ENCODE results near the gene DCTD. TPM values are rescaled to one million over a fixed set of nuclear protein-coding genes. Genes with fewer than 3 reads are reported as not detected.

The DCTD gene
- total RNA-seq, 1 donor from 2014 or later, result 80.3 TPM

GRCh38 chr4:182925855-182926254 is 8.7 kb upstream of the DCTD start:
- Mint-ChIP-seq H3K9me3 (no peaks in the 10 kb centered on the region), H3K4me3 (no peak overlapping the region), H3K36me3 (no peaks in the 10 kb centered on the region), H3K4me1 (ENCODE audit: unreplicated experiment) (peaks cover 11% of the 10 kb centered on the region), H3K27ac (no peak overlapping the region), H3K27me3 (peaks cover 17% of the 10 kb centered on the region)
- TF ChIP-seq CTCF (conservative IDR thresholded peaks at IDR 0.05), result no peak
- no peak for DNase-seq (ENCODE audit: extremely low spot score, unreplicated experiment)

DNA sequence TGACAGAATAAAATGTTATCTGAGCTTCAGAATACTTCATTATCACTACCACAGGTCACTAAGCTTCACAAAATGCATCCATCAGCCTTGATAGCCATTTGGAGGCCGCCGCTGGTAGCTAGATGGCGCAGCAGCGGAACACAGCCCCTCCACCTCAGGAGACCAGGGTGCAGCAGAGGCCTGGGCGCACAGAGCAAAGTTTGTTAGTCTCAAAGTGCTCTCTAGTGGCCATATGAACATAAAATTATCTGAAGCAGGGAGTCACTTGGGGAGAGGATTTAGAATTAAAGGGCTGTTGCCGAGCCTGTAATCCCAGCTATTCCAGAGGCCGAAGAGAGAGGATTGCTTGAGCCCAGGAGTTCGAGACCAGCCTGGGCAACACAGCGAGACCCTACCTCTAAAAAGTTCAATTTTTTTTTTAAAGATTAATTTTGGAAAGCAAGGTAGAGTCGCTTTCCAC is 8.1 kb upstream of the DCTD start:
- no peak for DNase-seq (ENCODE audit: extremely low spot score, unreplicated experiment)
- no peaks in the 10 kb centered on the region for H3K36me3 Mint-ChIP-seq
- H3K4me3 Mint-ChIP-seq, result no peak overlapping the region
- no peaks in the 10 kb centered on the region for H3K9me3 Mint-ChIP-seq
- H3K27me3 Mint-ChIP-seq, result peaks cover 17% of the 10 kb centered on the region
- H3K4me1 Mint-ChIP-seq (ENCODE audit: unreplicated experiment), result peaks cover 7% of the 10 kb centered on the region
- TF ChIP-seq CTCF (conservative IDR thresholded peaks at IDR 0.05), result peak; percentile 72
- no peak overlapping the region for H3K27ac Mint-ChIP-seq

DNA sequence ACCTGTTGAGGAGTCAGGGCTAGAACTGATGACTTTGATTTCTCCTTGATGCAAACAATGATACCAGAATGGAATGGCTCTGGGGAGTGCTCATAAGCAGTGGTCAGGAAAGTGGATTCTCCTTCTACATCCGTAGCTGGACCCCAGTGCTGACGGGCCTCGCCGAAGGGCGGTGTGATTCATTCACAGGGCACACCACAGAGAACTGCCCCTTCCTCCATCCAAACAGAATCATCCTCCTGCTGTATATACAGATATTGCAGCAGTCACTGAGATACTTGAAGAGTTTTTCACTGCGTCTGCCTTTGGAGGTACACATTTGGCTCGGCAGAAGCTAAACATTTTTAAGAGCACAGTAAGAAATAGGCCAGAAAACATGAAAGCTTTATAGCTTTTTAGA is 7.3 kb upstream of the DCTD start:
- no peak overlapping the region for H3K4me3 Mint-ChIP-seq
- peaks cover 17% of the 10 kb centered on the region for H3K27me3 Mint-ChIP-seq
- H3K4me1 Mint-ChIP-seq (ENCODE audit: unreplicated experiment), result peaks cover 7% of the 10 kb centered on the region
- DNase-seq (ENCODE audit: extremely low spot score, unreplicated experiment), result no peak
- TF ChIP-seq CTCF (conservative IDR thresholded peaks at IDR 0.05), result no peak
- H3K27ac Mint-ChIP-seq, result no peak overlapping the region
- H3K36me3 Mint-ChIP-seq, result no peaks in the 10 kb centered on the region
- no peaks in the 10 kb centered on the region for H3K9me3 Mint-ChIP-seq

DNA sequence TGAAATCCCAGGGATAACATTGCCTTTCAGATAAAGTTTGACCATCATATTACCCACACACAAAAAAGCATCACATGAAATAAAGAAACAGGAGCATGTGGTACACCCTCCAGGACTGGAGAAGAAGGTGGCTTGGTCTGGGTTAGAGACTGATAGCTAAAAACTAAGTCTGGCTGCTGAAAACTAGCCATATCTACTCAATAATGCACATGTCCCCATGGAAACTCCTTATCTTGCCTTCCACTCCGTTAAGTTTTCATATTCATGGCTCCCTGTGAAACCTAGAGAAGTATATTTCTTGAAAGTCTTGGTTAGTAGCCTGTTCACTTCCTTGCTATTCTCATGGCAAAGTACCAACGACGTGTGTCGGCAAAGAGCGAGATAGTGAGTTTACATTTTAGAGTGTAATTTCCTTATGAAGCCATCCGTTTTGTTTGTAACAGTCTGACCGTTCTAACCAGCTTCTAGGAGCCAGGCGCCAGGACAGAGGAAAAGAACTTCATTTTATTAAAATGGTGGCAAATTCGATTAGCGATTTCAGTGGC is 6.7 kb upstream of the DCTD start:
- no peak for TF ChIP-seq CTCF (conservative IDR thresholded peaks at IDR 0.05)
- Mint-ChIP-seq H3K9me3 (no peaks in the 10 kb centered on the region), H3K27me3 (peaks cover 19% of the 10 kb centered on the region), H3K4me3 (no peak overlapping the region), H3K36me3 (no peaks in the 10 kb centered on the region), H3K27ac (no peak overlapping the region), H3K4me1 (ENCODE audit: unreplicated experiment) (peaks cover 9% of the 10 kb centered on the region)
- DNase-seq (ENCODE audit: extremely low spot score, unreplicated experiment), result no peak

DNA sequence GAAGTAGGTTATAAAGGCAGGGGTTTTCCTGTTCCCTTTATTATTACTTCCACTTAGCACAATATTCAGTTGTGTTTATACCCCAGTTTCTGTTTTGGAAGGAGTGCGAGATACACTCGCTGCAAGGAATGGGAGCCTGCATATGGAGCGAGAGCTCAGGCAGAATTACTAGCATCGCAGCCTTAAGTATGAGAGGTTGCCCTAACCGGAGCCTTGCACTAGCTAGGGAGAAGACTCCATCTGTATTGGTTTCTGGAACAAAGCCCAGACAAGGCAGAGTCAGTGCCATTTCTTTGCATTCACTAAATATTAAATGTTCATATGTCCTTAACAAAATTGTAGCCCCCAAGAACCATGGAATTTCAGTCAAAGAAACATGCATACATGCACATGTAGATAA is 6.2 kb upstream of the DCTD start:
- Mint-ChIP-seq H3K36me3 (no peaks in the 10 kb centered on the region), H3K27ac (no peak overlapping the region), H3K4me1 (ENCODE audit: unreplicated experiment) (peaks cover 12% of the 10 kb centered on the region), H3K27me3 (peaks cover 22% of the 10 kb centered on the region), H3K9me3 (no peaks in the 10 kb centered on the region), H3K4me3 (no peak overlapping the region)
- no peak for DNase-seq (ENCODE audit: extremely low spot score, unreplicated experiment)
- TF ChIP-seq CTCF (conservative IDR thresholded peaks at IDR 0.05), result no peak

Data from type B pancreatic cell (in vitro differentiated cells).